KMS-11 (cell line): ENCODE results near the gene PPFIA1.

ENCODE experiments used
- H2AFZ ChIP-seq: fragments of 200-600 bp; sonication (generic); 2 replicates; pipeline ENCODE4 v1.6.1; 2016; ENCODE audit warnings: antibody characterized with exemption, mixed run types, low read depth
- H3K27ac ChIP-seq: fragments of 200-600 bp; sonication (generic); 2 replicates; pipeline ENCODE4 v1.6.1; 2016; ENCODE audit warnings: mild to moderate bottlenecking, mixed run types
- H3K27me3 ChIP-seq: fragments of 200-600 bp; sonication (generic); 2 replicates; pipeline ENCODE4 v1.6.1; 2017; ENCODE audit warnings: mild to moderate bottlenecking, low read depth, mixed run types, moderate library complexity; ENCODE audit not compliant: insufficient read depth
- H3K36me3 ChIP-seq: fragments of 200-600 bp; sonication (generic); 2 replicates; pipeline ENCODE4 v1.6.1; 2017; ENCODE audit warnings: mild to moderate bottlenecking, mixed run types; ENCODE audit not compliant: insufficient read depth
- H3K4me1 ChIP-seq: fragments of 200-600 bp; sonication (generic); 2 replicates; pipeline ENCODE4 v1.6.1; 2016; ENCODE audit warnings: mild to moderate bottlenecking, low read depth, mixed run types; ENCODE audit not compliant: poor library complexity, severe bottlenecking
- H3K4me2 ChIP-seq: fragments of 200-600 bp; sonication (generic); 2 replicates; pipeline ENCODE4 v1.7.0; 2016; ENCODE audit warnings: mild to moderate bottlenecking, mixed run types
- H3K4me3 ChIP-seq: fragments of 200-600 bp; sonication (generic); IDR thresholded peaks from 2 replicates; pipeline ENCODE4 v1.6.1; 2017; ENCODE audit warnings: low read depth, low read length, mixed read lengths; ENCODE audit not compliant: insufficient read depth
- H3K79me2 ChIP-seq: fragments of 200-600 bp; sonication (generic); 2 replicates; pipeline ENCODE4 v1.6.1; 2016; ENCODE audit warnings: low read depth, mixed run types; ENCODE audit not compliant: insufficient read depth
- H3K9ac ChIP-seq: fragments of 200-600 bp; sonication (generic); 2 replicates; pipeline ENCODE4 v1.6.1; 2016; ENCODE audit warnings: mild to moderate bottlenecking, mixed run types
- H4K20me1 ChIP-seq: fragments of 200-600 bp; sonication (generic); 2 replicates; pipeline ENCODE4 v1.6.1; 2016; ENCODE audit warnings: mild to moderate bottlenecking, mixed run types; ENCODE audit not compliant: insufficient read depth
- CTCF ChIP-seq: fragments of 200-600 bp; sonication (generic); conservative IDR thresholded peaks from 2 replicates; pipeline ENCODE4 v1.6.1; 2017; ENCODE audit warnings: low read depth, mild to moderate bottlenecking, antibody characterized with exemption, low read length, moderate library complexity, mixed read lengths

The PPFIA1 gene

GRCh38 chr11:70367071-70367470 lies 96.6 kb downstream of the PPFIA1 start:
- H3K79me2 ChIP-seq, result no peaks in the 10 kb centered on the region
- no peaks in the 10 kb centered on the region for H3K27me3 ChIP-seq
- H3K4me1 ChIP-seq, result no peaks in the 10 kb centered on the region
- TF ChIP-seq CTCF, result no peak
- no peak overlapping the region for H2AFZ ChIP-seq
- H3K36me3 ChIP-seq, result no peaks in the 10 kb centered on the region
- H3K4me3 ChIP-seq, result no peak overlapping the region
- H3K9ac ChIP-seq, result no peak overlapping the region
- no peaks in the 10 kb centered on the region for H4K20me1 ChIP-seq
- H3K27ac ChIP-seq, result no peak overlapping the region
- H3K4me2 ChIP-seq, result no peak overlapping the region

GRCh38 chr11:70368961-70369360 lies 98.5 kb downstream of the PPFIA1 start:
- Histone ChIP-seq H3K27me3 (no peaks in the 10 kb centered on the region), H4K20me1 (no peaks in the 10 kb centered on the region), H3K4me1 (no peaks in the 10 kb centered on the region), H3K79me2 (no peaks in the 10 kb centered on the region), H3K4me3 (no peak overlapping the region), H2AFZ (no peak overlapping the region), H3K4me2 (no peak overlapping the region), H3K27ac (no peak overlapping the region), H3K36me3 (no peaks in the 10 kb centered on the region), H3K9ac (no peak overlapping the region)
- TF ChIP-seq CTCF, result no peak

- no peak overlapping the region for H3K9ac ChIP-seq
- H3K4me2 ChIP-seq, result no peak overlapping the region
- no peak overlapping the region for H2AFZ ChIP-seq
- H3K79me2 ChIP-seq, result no peaks in the 10 kb centered on the region
- no peak for TF ChIP-seq CTCF
- no peaks in the 10 kb centered on the region for H3K27me3 ChIP-seq
- no peaks in the 10 kb centered on the region for H4K20me1 ChIP-seq
- no peak overlapping the region for H3K27ac ChIP-seq
- no peak overlapping the region for H3K4me3 ChIP-seq
- no peaks in the 10 kb centered on the region for H3K36me3 ChIP-seq
- H3K4me1 ChIP-seq, result no peaks in the 10 kb centered on the region
Observed at GRCh38 chr11:70371241-70371640, 100.8 kb downstream of the PPFIA1 start.

- no peak overlapping the region for H3K4me2 ChIP-seq
- no peak overlapping the region for H3K27ac ChIP-seq
- no peak overlapping the region for H3K4me3 ChIP-seq
- no peak overlapping the region for H2AFZ ChIP-seq
- no peaks in the 10 kb centered on the region for H3K36me3 ChIP-seq
- no peak for TF ChIP-seq CTCF
- H3K79me2 ChIP-seq, result no peaks in the 10 kb centered on the region
- H3K4me1 ChIP-seq, result no peaks in the 10 kb centered on the region
- H3K9ac ChIP-seq, result no peak overlapping the region
- no peaks in the 10 kb centered on the region for H4K20me1 ChIP-seq
- no peaks in the 10 kb centered on the region for H3K27me3 ChIP-seq
Observed at GRCh38 chr11:70372076-70372475, 101.6 kb downstream of the PPFIA1 start.

GRCh38 chr11:70376621-70377020 lies 106.1 kb downstream of the PPFIA1 start:
- H3K4me2 ChIP-seq, result no peak overlapping the region
- H2AFZ ChIP-seq, result no peak overlapping the region
- no peaks in the 10 kb centered on the region for H4K20me1 ChIP-seq
- H3K36me3 ChIP-seq, result no peaks in the 10 kb centered on the region
- no peaks in the 10 kb centered on the region for H3K4me1 ChIP-seq
- no peak overlapping the region for H3K4me3 ChIP-seq
- H3K79me2 ChIP-seq, result no peaks in the 10 kb centered on the region
- no peak for TF ChIP-seq CTCF
- H3K27ac ChIP-seq, result no peak overlapping the region
- H3K27me3 ChIP-seq, result no peaks in the 10 kb centered on the region
- H3K9ac ChIP-seq, result no peak overlapping the region
